Right atrium auricular region (tissue), 2 donors: Measurements from ENCODE around the gene DUSP10. TPM values are rescaled to one million over a fixed set of nuclear protein-coding genes. Genes with fewer than 3 reads are reported as not detected.

Experiments used
- DNase-seq: peaks from one replicate; pipeline ENCODE4 v3.0.0-alpha.2; 2019; ENCODE audit warnings: low spot score
- H3K27ac ChIP-seq, 2 donors: fragments of 200-600 bp; sonication (generic); 1 replicate in 1 of 2; 2 replicates in 1 of 2; pipeline ENCODE4 v1.5.1; 2016 to 2019
- H3K27me3 ChIP-seq, 2 donors: fragments of 200-600 bp; sonication (generic); one replicate each; pipeline versions ENCODE4 v1.5.1 to v1.6.0; 2017 to 2019
- H3K36me3 ChIP-seq: fragments of 200-600 bp; sonication (generic); one replicate; pipeline ENCODE4 v1.5.1; 2016
- H3K4me1 ChIP-seq, 2 donors: fragments of 200-600 bp; sonication (generic); one replicate each; pipeline versions ENCODE4 v1.5.1 to v1.6.0; 2017 to 2019
- H3K4me3 ChIP-seq, 2 donors: fragments of 200-600 bp; sonication (generic); 1 replicate in 1 of 2; 2 replicates in 1 of 2; pipeline ENCODE4 v1.5.1; 2017 to 2019; ENCODE audit warnings: mild to moderate bottlenecking in 1 of 2, moderate library complexity in 1 of 2
- H3K9me3 ChIP-seq, 2 donors: fragments of 200-600 bp; sonication (generic); one replicate each; pipeline ENCODE4 v1.5.1; 2019
- total RNA-seq, 2 donors: library from RNA; depleted of rRNA; stranded (reverse); fragments of >200 nt; gene quantifications; one replicate each; pipeline ENCODE4 v1.1.0, GENCODE V29; 2016
- TF ChIP-seq, protein P1 (sequence below), 2 donors: fragments of 200-600 bp; sonication (generic); IDR thresholded peaks; one replicate each; pipeline ENCODE4 v1.5.1; 2019; ENCODE audit warnings: antibody characterized with exemption in 2 of 2

The DUSP10 gene
- total RNA-seq, 2 donors from 2014 or later, result 3.3 to 6.4 TPM

- Histone ChIP-seq H3K27ac (no peak overlapping the region), H3K4me3 (no peak overlapping the region), H3K27me3 (no peaks in the 10 kb centered on the region), H3K4me1 (no peaks in the 10 kb centered on the region), H3K9me3 (no peaks in the 10 kb centered on the region), H3K36me3 (no peaks in the 10 kb centered on the region)
- TF ChIP-seq, protein P1, sequence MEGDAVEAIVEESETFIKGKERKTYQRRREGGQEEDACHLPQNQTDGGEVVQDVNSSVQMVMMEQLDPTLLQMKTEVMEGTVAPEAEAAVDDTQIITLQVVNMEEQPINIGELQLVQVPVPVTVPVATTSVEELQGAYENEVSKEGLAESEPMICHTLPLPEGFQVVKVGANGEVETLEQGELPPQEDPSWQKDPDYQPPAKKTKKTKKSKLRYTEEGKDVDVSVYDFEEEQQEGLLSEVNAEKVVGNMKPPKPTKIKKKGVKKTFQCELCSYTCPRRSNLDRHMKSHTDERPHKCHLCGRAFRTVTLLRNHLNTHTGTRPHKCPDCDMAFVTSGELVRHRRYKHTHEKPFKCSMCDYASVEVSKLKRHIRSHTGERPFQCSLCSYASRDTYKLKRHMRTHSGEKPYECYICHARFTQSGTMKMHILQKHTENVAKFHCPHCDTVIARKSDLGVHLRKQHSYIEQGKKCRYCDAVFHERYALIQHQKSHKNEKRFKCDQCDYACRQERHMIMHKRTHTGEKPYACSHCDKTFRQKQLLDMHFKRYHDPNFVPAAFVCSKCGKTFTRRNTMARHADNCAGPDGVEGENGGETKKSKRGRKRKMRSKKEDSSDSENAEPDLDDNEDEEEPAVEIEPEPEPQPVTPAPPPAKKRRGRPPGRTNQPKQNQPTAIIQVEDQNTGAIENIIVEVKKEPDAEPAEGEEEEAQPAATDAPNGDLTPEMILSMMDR (IDR thresholded peaks at IDR 0.05), result no peak
- DNase-seq, result no peak
Observed at GRCh38 chr1:221683681-221684080, 58.2 kb downstream of the DUSP10 start.

DNA sequence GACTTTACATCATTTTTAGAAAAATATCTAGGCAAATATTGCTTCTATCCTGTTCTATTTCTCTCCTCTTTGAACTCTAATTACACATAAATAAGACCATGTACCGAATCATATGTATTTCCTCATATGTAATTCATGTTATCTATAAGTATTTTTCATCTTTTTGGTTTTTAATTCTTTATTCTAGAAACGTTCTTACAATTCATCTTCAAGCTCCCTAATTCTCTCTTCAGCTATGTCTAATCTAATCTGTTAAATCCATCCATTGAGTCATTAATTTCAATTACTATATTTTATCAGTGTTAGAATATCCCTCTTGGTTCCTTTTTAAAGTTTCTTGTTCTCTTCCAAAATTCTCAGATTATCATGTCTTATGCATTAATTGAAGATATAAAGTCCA, 61.8 kb downstream of the DUSP10 start:
- Histone ChIP-seq H3K36me3 (no peaks in the 10 kb centered on the region), H3K27ac (no peak overlapping the region), H3K9me3 (no peaks in the 10 kb centered on the region), H3K4me1 (no peaks in the 10 kb centered on the region), H3K4me3 (no peak overlapping the region), H3K27me3 (no peaks in the 10 kb centered on the region)
- DNase-seq, result no peak
- TF ChIP-seq, protein P1 (IDR thresholded peaks at IDR 0.05), result no peak

GRCh38 chr1:221678014-221678413, 63.9 kb downstream of the DUSP10 start:
- no peak overlapping the region for H3K4me3 ChIP-seq
- no peaks in the 10 kb centered on the region for H3K9me3 ChIP-seq
- no peaks in the 10 kb centered on the region for H3K27me3 ChIP-seq
- TF ChIP-seq, protein P1 (IDR thresholded peaks at IDR 0.05), result no peak
- H3K27ac ChIP-seq, result no peak overlapping the region
- no peak for DNase-seq
- no peaks in the 10 kb centered on the region for H3K36me3 ChIP-seq
- H3K4me1 ChIP-seq, result no peaks in the 10 kb centered on the region

DNA sequence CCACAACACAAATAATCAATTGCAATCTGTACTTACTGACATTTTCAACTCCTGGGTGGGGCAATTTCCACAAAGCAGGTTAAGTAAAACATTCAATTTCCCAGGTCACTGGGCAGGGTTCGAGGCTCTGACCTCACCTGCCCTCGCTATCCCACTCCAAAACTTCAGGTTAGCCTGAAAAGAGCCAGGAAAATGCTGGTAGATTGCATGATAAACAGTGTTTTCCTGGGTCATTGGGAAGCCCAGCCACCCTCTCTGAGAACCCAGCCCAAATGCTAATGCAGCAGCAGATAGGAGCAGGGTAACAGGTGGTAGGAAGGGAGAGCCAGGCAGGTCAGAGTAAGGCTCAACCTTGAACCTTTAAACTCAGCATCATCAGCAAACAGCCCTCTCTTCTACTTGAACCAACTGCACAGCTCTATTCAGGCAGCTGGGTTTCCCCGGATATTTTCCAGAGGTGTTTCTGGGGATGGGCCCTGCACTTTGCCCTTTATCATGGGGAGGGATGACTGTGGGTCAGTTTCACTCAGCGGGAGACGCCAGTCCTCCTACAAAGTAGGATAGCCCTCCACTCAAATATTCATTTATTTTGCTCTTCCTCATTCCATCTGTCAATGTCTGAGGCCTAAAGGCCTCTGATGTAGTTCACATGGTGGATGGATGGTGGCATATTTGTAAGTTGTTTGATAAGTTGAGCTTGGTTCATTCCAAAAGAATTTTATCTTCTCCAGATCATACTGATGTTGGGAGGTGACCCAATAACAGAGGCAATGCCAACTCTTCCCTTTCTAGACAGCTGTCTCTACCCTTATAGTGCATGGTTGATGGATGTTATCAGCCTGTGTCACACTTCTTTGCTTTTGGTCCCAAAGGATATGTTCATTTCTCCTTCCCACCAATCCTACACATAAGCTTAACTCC, 65.7 kb downstream of the DUSP10 start:
- DNase-seq, result no peak
- no peaks in the 10 kb centered on the region for H3K9me3 ChIP-seq
- H3K27me3 ChIP-seq, result no peaks in the 10 kb centered on the region
- H3K4me1 ChIP-seq, result no peaks in the 10 kb centered on the region
- H3K36me3 ChIP-seq, result no peaks in the 10 kb centered on the region
- TF ChIP-seq, protein P1 (IDR thresholded peaks at IDR 0.05), result no peak
- H3K27ac ChIP-seq, result no peak overlapping the region
- H3K4me3 ChIP-seq, result no peak overlapping the region

DNA sequence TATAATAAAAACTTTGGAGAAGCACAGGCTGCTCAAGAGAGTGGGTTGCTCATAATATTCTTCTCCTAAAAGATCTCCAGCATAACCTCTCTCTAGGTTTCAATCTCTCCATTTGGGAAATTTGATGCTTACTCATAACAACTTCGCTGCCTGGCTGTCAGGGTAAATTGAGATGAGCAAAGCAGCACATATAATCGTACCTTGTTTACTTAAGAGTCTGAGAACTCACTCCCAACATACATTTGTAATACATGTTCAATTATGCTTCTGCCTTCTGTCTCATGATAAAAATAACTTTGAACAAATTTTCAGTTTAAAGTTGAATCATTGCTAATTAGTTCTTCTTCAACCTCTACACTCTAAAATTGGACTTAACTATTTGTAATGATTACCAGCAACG, 68.9 kb downstream of the DUSP10 start:
- Histone ChIP-seq H3K27me3 (no peaks in the 10 kb centered on the region), H3K4me1 (no peaks in the 10 kb centered on the region), H3K36me3 (no peaks in the 10 kb centered on the region), H3K27ac (no peak overlapping the region), H3K4me3 (no peak overlapping the region), H3K9me3 (no peaks in the 10 kb centered on the region)
- TF ChIP-seq, protein P1 (IDR thresholded peaks at IDR 0.05), result no peak
- DNase-seq, result no peak
